Endothelial cell of umbilical vein (primary cell): ENCODE results near the gene CCDC171. TPM values are rescaled to one million over a fixed set of nuclear protein-coding genes. Genes with fewer than 3 reads are reported as not detected.

Experiments used
- BruUV-seq: library from RNA; stranded (reverse); fragments of 400-500 nt; replicated peaks from 2 replicates; lab custom pipeline; 2021; lab: Mats Ljungman, UMichigan
- CTCF ChIA-PET: fragments of 300-600, 350-600 bp; sonication (Branson Sonifier 250); formaldehyde crosslinking; loops from one replicate; lab custom pipeline; 2021; ENCODE audit warnings: antibody characterized with exemption, inconsistent platforms; lab: Charles Lee
- POLR2A ChIA-PET: fragments of 300-600, 350-600 bp; sonication (Branson Sonifier 250); formaldehyde crosslinking; loops from one replicate; lab custom pipeline; 2021; ENCODE audit warnings: antibody characterized with exemption, inconsistent platforms; lab: Charles Lee
- DNase-seq: peaks from one replicate; pipeline ENCODE4 v3.0.0-alpha.2; 2011; ENCODE audit warnings: low read depth, low spot score
- FAIRE-seq: peaks from 2 replicates; lab custom pipeline; 2011; peaks lifted over from hg19 to GRCh38; lab: Jason Lieb, UNC
- H2AFZ ChIP-seq: 2 replicates; pipeline ENCODE4 v1.6.0; 2012; ENCODE audit warnings: low read depth, low read length, control low read depth, inconsistent platforms
- H3K27ac ChIP-seq: 2 replicates; pipeline ENCODE4 v1.5.1; 2011; ENCODE audit warnings: low read depth, mild to moderate bottlenecking, control low read depth, low read length, moderate library complexity; ENCODE audit not compliant: insufficient read depth
- H3K27me3 ChIP-seq, 2 experiments: 2 replicates each; pipeline versions ENCODE4 v1.6.0 to v1.6.1; 2011; ENCODE audit warnings: low read length in 2 of 2, mixed read lengths in 1 of 2; ENCODE audit not compliant: control insufficient read depth in 2 of 2, insufficient read depth in 2 of 2
- H3K36me3 ChIP-seq, 2 experiments: 2 replicates in 1 of 2; 3 replicates in 1 of 2; pipeline ENCODE4 v1.5.1; 2011; ENCODE audit warnings: low read length in 2 of 2, mild to moderate bottlenecking in 1 of 2, moderate library complexity in 1 of 2; ENCODE audit not compliant: control insufficient read depth in 2 of 2, insufficient read depth in 2 of 2; ENCODE audit errors: extremely low read depth in 1 of 2
- H3K4me1 ChIP-seq: 3 replicates; pipeline ENCODE4 v1.5.1; 2011; ENCODE audit warnings: mild to moderate bottlenecking, low read length; ENCODE audit not compliant: control insufficient read depth, insufficient read depth; ENCODE audit errors: extremely low read depth
- H3K4me2 ChIP-seq: 2 replicates; pipeline ENCODE4 v1.6.1; 2011; ENCODE audit warnings: low read length, control low read depth, mixed read lengths; ENCODE audit not compliant: insufficient read depth
- H3K4me3 ChIP-seq, 3 experiments: fragments of 200-600 bp in 1 of 3; sonication (generic), shearing (Covaris generic) in 1 of 3; replicated peaks in 1 of 3; 2 replicates each; pipeline ENCODE4 v1.5.1; 2011 to 2016; ENCODE audit warnings: control low read depth in 3 of 3, low read length in 3 of 3, mild to moderate bottlenecking in 2 of 3, inconsistent platforms in 1 of 3, low read depth in 1 of 3, moderate library complexity in 1 of 3; ENCODE audit not compliant: insufficient read depth in 1 of 3
- H3K79me2 ChIP-seq: 2 replicates; pipeline ENCODE4 v1.6.0; 2012; ENCODE audit warnings: low read length, inconsistent platforms; ENCODE audit not compliant: control insufficient read depth, insufficient read depth
- H3K9ac ChIP-seq: replicated peaks from 2 replicates; pipeline ENCODE3; 2011; ENCODE audit warnings: low read length, control low read depth; ENCODE audit not compliant: insufficient read depth; ENCODE audit errors: extremely low read depth
- H3K9me1 ChIP-seq: replicated peaks from 3 replicates; pipeline ENCODE4 v1.6.0; 2011; ENCODE audit warnings: mild to moderate bottlenecking, low read length; ENCODE audit not compliant: control insufficient read depth, insufficient read depth; ENCODE audit errors: extremely low read depth
- H3K9me3 ChIP-seq: replicated peaks from 2 replicates; pipeline ENCODE4 v1.5.1; 2012; ENCODE audit warnings: low read length, inconsistent platforms; ENCODE audit not compliant: control insufficient read depth, insufficient read depth
- H4K20me1 ChIP-seq: replicated peaks from 2 replicates; pipeline ENCODE3; 2011; ENCODE audit warnings: mild to moderate bottlenecking, low read length; ENCODE audit not compliant: control insufficient read depth, insufficient read depth; ENCODE audit errors: extremely low read depth
- EZH2 ChIP-seq: IDR thresholded peaks from 2 replicates; pipeline ENCODE4 v1.6.1; 2012; ENCODE audit warnings: borderline replicate concordance, low read depth, mild to moderate bottlenecking, moderate library complexity, low read length, inconsistent platforms; ENCODE audit not compliant: severe bottlenecking
- FOS ChIP-seq: IDR thresholded peaks from 2 replicates; pipeline ENCODE4 v1.6.1; 2011; ENCODE audit warnings: mild to moderate bottlenecking, low read length, moderate library complexity, borderline replicate concordance; ENCODE audit not compliant: insufficient read depth
- GATA2 ChIP-seq: IDR thresholded peaks from 2 replicates; pipeline ENCODE4 v1.7.0; 2011; ENCODE audit warnings: low read depth, mild to moderate bottlenecking, moderate library complexity, mixed read lengths, low read length; ENCODE audit not compliant: insufficient read length, insufficient read depth
- JUN ChIP-seq: IDR thresholded peaks from 2 replicates; pipeline ENCODE4 v1.6.1; 2011; ENCODE audit warnings: borderline replicate concordance, low read depth; ENCODE audit not compliant: insufficient read length, insufficient read depth
- MYC ChIP-seq: IDR thresholded peaks from one replicate; pipeline ENCODE4 v1.6.1; 2011; ENCODE audit warnings: mild to moderate bottlenecking, low read depth, low read length
- POLR2A ChIP-seq: IDR thresholded peaks from 2 replicates; pipeline ENCODE4 v1.6.1; 2012; ENCODE audit warnings: low read depth, mild to moderate bottlenecking, control low read depth, low read length
- POLR2AphosphoS5 ChIP-seq: IDR thresholded peaks from 2 replicates; pipeline ENCODE4 v1.6.1; 2012; ENCODE audit warnings: low read depth, mild to moderate bottlenecking, control low read depth, low read length, moderate library complexity; ENCODE audit not compliant: insufficient read depth
- dilution Hi-C: fragments of 300-500 bp; cut with MboI; formaldehyde crosslinking; loops from one replicate; pipeline ENCODE4 v1.15.0; 2019; ENCODE audit warnings: low sequenced_read_pairs; ENCODE audit not compliant: extremely low pct_ligation_motif_present
- intact Hi-C: fragments of 100-400 bp; cut with micrococcal nuclease; formaldehyde crosslinking; loops from one replicate; pipeline ENCODE4 v1.10.0; 2022
- polyA plus RNA-seq, 4 experiments: library from polyadenylated mRNA; depleted of rRNA in 3 of 4; stranded (reverse) in 3 of 4; unstranded in 1 of 4; fragments of >200 nt; gene quantifications; 2 replicates each; pipeline versions ENCODE4 v1.2.1 to v1.2.3, GENCODE V29; 2011 to 2012; ENCODE audit warnings: missing spikeins in 1 of 4
- total RNA-seq: library from RNA; stranded (reverse); gene quantifications from 2 replicates; pipeline ENCODE4 v1.2.3, GENCODE V29; 2021
- TF ChIP-seq, protein P1 (sequence below), 2 donors: IDR thresholded peaks; 1 replicate in 1 of 2; 2 replicates in 1 of 2; pipeline ENCODE4 v1.5.1; 2011; ENCODE audit warnings: low read length in 2 of 2, mild to moderate bottlenecking in 2 of 2, moderate library complexity in 2 of 2, control low read depth in 1 of 2, inconsistent platforms in 1 of 2, low read depth in 1 of 2; ENCODE audit not compliant: insufficient read depth in 1 of 2; ENCODE audit errors: extremely low read depth in 1 of 2
- TF ChIP-seq, protein P2 (sequence below): IDR thresholded peaks from 2 replicates; pipeline ENCODE4 v1.6.1; 2011; ENCODE audit not compliant: insufficient read depth, insufficient read length

Gene CCDC171
- total and polyA plus RNA-seq, 2 donors (not counting 3 experiments of a cell fraction or from before 2014, with no cell fraction given), result 0.58 to 1.4 TPM

DNA sequence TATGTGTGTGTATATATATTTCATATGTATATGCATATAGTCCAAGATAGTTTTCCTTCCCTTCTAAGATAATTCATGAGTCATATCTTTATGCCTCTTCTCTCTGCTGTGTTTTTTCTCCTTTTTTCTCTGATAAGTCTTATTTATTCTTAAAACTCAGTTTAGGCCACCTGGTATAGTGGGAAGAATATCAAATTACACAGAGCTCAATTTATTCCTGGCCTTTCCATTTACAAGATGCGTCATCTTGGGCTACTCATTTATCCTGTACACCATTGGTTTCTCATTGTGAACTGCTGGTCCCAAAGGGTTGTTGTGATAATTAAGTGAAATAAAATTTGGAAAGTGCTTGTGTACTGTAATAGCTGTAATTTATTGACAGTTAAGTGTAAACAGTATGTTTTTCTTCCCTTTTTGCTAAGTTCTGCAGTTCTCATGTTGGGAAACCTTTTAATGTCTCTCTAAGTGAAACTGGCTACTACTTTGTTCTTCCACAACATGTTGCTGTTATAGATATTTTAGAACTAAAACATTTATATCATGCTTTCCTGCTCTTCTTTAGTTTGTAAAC lies 19.4 kb downstream of the CCDC171 start:
- H3K4me2 ChIP-seq, result no peak overlapping the region
- BruUV-seq, result no TSS peak

More for the DNA sequence above, 19.4 kb downstream of the CCDC171 start:
- Histone ChIP-seq H3K36me3 (no peaks in the 10 kb centered on the region), H3K4me3 (no peak overlapping the region), H4K20me1 (no peaks in the 10 kb centered on the region), H3K27ac (no peak overlapping the region), H3K9ac (no peak overlapping the region), H3K79me2 (no peaks in the 10 kb centered on the region), H3K27me3 (no peaks in the 10 kb centered on the region), H3K9me3 (no peaks in the 10 kb centered on the region), H2AFZ (no peak overlapping the region), H3K4me1 (no peaks in the 10 kb centered on the region), H3K9me1 (no peaks in the 10 kb centered on the region)
- TF ChIP-seq, protein P1, sequence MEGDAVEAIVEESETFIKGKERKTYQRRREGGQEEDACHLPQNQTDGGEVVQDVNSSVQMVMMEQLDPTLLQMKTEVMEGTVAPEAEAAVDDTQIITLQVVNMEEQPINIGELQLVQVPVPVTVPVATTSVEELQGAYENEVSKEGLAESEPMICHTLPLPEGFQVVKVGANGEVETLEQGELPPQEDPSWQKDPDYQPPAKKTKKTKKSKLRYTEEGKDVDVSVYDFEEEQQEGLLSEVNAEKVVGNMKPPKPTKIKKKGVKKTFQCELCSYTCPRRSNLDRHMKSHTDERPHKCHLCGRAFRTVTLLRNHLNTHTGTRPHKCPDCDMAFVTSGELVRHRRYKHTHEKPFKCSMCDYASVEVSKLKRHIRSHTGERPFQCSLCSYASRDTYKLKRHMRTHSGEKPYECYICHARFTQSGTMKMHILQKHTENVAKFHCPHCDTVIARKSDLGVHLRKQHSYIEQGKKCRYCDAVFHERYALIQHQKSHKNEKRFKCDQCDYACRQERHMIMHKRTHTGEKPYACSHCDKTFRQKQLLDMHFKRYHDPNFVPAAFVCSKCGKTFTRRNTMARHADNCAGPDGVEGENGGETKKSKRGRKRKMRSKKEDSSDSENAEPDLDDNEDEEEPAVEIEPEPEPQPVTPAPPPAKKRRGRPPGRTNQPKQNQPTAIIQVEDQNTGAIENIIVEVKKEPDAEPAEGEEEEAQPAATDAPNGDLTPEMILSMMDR (IDR thresholded peaks at IDR 0.05; ENCODE audit: extremely low read depth in 1 of 2, insufficient read depth in 1 of 2, low read depth in 1 of 2, low read length in 2 of 2), result no peak
- no peak for TF ChIP-seq JUN
- no peak for TF ChIP-seq POLR2A
- no peak for TF ChIP-seq GATA2
- no peak for TF ChIP-seq FOS
- TF ChIP-seq POLR2AphosphoS5, result no peak
- TF ChIP-seq MYC, result no peak
- TF ChIP-seq EZH2, result no peak
- TF ChIP-seq, protein P2, sequence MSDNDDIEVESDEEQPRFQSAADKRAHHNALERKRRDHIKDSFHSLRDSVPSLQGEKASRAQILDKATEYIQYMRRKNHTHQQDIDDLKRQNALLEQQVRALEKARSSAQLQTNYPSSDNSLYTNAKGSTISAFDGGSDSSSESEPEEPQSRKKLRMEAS, result no peak
- ChIA-PET CTCF (interaction anchor here (1.0 to 1.2 kb wide), 3 partner anchors 20 to 22 kb away, joined by 3 to 4 read pairs (median 3); partner anchors contain the start of gene CCDC171), POLR2A (no interaction called here)
- FAIRE-seq (no peak), DNase-seq (no peak)
- intact Hi-C loops (no loop called here), dilution Hi-C loops (no loop called here)
